H1 (cell line): ENCODE results near the gene TMEM120A. TPM values are rescaled to one million over a fixed set of nuclear protein-coding genes. Genes with fewer than 3 reads are reported as not detected.

ENCODE experiments used
- CTCF ChIA-PET: fragments of 300-600 bp; sonication (Branson Sonifier 250); formaldehyde crosslinking; loops from one replicate; lab custom pipeline; 2021; ENCODE audit not compliant: partially characterized antibody; lab: Charles Lee
- POLR2A ChIA-PET: fragments of 300-600 bp; sonication (Branson Sonifier 250); formaldehyde crosslinking; loops from one replicate; lab custom pipeline; 2021; ENCODE audit warnings: inconsistent platforms; ENCODE audit not compliant: partially characterized antibody; lab: Charles Lee
- DNase-seq, 2 experiments: peaks; one replicate each; pipeline versions ENCODE4 v3.0.0 to v3.0.0-alpha.2; 2010 to 2022; ENCODE audit warnings: low spot score in 2 of 2, low read depth in 1 of 2, mixed read lengths in 1 of 2
- FAIRE-seq: peaks from 2 replicates; lab custom pipeline; 2011; peaks lifted over from hg19 to GRCh38; lab: Jason Lieb, UNC
- H2AFZ ChIP-seq: 2 replicates; pipeline ENCODE4 v1.8.1; 2012; ENCODE audit warnings: low read length, inconsistent platforms
- H2AK5ac ChIP-seq: 2 replicates; pipeline ENCODE4 v1.6.1; 2013; ENCODE audit warnings: low read depth, low read length
- H2BK120ac ChIP-seq: replicated peaks from 2 replicates; pipeline ENCODE3; 2013; ENCODE audit warnings: low read depth, low read length, inconsistent platforms
- H2BK12ac ChIP-seq: 2 replicates; pipeline ENCODE4 v1.6.1; 2013; ENCODE audit warnings: low read depth, low read length
- H2BK15ac ChIP-seq: 2 replicates; pipeline ENCODE4 v1.6.1; 2013; ENCODE audit warnings: low read length
- H2BK20ac ChIP-seq: 2 replicates; pipeline ENCODE4 v1.6.1; 2013; ENCODE audit warnings: low read length
- H2BK5ac ChIP-seq: 2 replicates; pipeline ENCODE4 v1.6.1; 2013; ENCODE audit warnings: low read depth, low read length
- H3K14ac ChIP-seq: 2 replicates; pipeline ENCODE4 v1.6.1; 2013; ENCODE audit warnings: inconsistent platforms; ENCODE audit not compliant: insufficient read length
- H3K18ac ChIP-seq: 2 replicates; pipeline ENCODE4 v1.6.1; 2013; ENCODE audit warnings: low read length; ENCODE audit errors: extremely low read depth
- H3K23ac ChIP-seq: 2 replicates; pipeline ENCODE4 v1.6.1; 2013; ENCODE audit warnings: inconsistent platforms; ENCODE audit not compliant: insufficient read length
- H3K23me2 ChIP-seq: 2 replicates; pipeline ENCODE4 v1.6.1; 2013; ENCODE audit warnings: low read depth, low read length
- H3K27ac ChIP-seq: 2 replicates; pipeline ENCODE4 v1.6.1; 2011; ENCODE audit warnings: low read depth, low read length, inconsistent platforms
- H3K27me3 ChIP-seq, 4 experiments: replicated peaks in 1 of 4; 1 replicate in 1 of 4; 2 replicates in 3 of 4; pipeline versions ENCODE4 v1.6.1 to v1.8.1; 2011 to 2013; ENCODE audit warnings: low read length in 3 of 4, mild to moderate bottlenecking in 3 of 4, inconsistent platforms in 2 of 4, mixed read lengths in 2 of 4, moderate library complexity in 1 of 4; ENCODE audit not compliant: control insufficient read depth in 3 of 4, insufficient read depth in 3 of 4; ENCODE audit errors: extremely low read depth in 1 of 4
- H3K36me3 ChIP-seq, 4 experiments: 2 replicates each; pipeline versions ENCODE4 v1.6.1 to v1.8.1; 2011 to 2013; ENCODE audit warnings: mild to moderate bottlenecking in 4 of 4, low read length in 3 of 4, moderate library complexity in 2 of 4, control low read depth in 1 of 4, inconsistent platforms in 1 of 4; ENCODE audit not compliant: insufficient read depth in 4 of 4, control insufficient read depth in 2 of 4
- H3K4ac ChIP-seq: replicated peaks from 2 replicates; pipeline ENCODE3; 2013; ENCODE audit warnings: low read length, low read depth, mixed read lengths, inconsistent platforms; ENCODE audit not compliant: insufficient read length
- H3K4me1 ChIP-seq, 4 experiments: replicated peaks in 1 of 4; 1 replicate in 1 of 4; 2 replicates in 3 of 4; pipeline versions ENCODE4 v1.6.1 to v1.8.1; 2011 to 2013; ENCODE audit warnings: low read length in 3 of 4, inconsistent platforms in 2 of 4, mixed read lengths in 1 of 4; ENCODE audit not compliant: insufficient read depth in 4 of 4, control insufficient read depth in 3 of 4
- H3K4me2 ChIP-seq, 2 experiments: 2 replicates each; pipeline versions ENCODE4 v1.6.1 to v1.8.1; 2011 to 2013; ENCODE audit warnings: low read depth in 2 of 2, low read length in 2 of 2, control low read depth in 1 of 2, inconsistent platforms in 1 of 2, mild to moderate bottlenecking in 1 of 2; ENCODE audit not compliant: insufficient read depth in 1 of 2
- H3K4me3 ChIP-seq, 4 experiments: fragments of 200-600, 300-600 bp in 1 of 4; sonication (generic), shearing (Covaris generic), sonication (Bioruptor Twin) in 1 of 4; 2 replicates each; pipeline versions ENCODE4 v1.5.1 to v1.8.1; 2011 to 2016; ENCODE audit warnings: low read length in 4 of 4, low read depth in 3 of 4, control low read depth in 2 of 4, inconsistent platforms in 2 of 4, mild to moderate bottlenecking in 2 of 4, mixed read lengths in 1 of 4, moderate library complexity in 1 of 4; ENCODE audit not compliant: insufficient read depth in 2 of 4; ENCODE audit errors: extremely low read depth in 1 of 4
- H3K56ac ChIP-seq: replicated peaks from 2 replicates; pipeline ENCODE3; 2013; ENCODE audit warnings: low read depth, mild to moderate bottlenecking, mixed read lengths, low read length, inconsistent platforms; ENCODE audit not compliant: insufficient read length
- H3K79me1 ChIP-seq: 2 replicates; pipeline ENCODE4 v1.6.1; 2013; ENCODE audit warnings: low read depth, low read length, control low read depth
- H3K79me2 ChIP-seq, 2 experiments: 2 replicates each; pipeline versions ENCODE4 v1.6.1 to v1.8.1; 2012 to 2013; ENCODE audit warnings: low read length in 2 of 2, mild to moderate bottlenecking in 2 of 2, inconsistent platforms in 1 of 2; ENCODE audit not compliant: insufficient read depth in 2 of 2, control insufficient read depth in 1 of 2
- H3K9ac ChIP-seq, 4 experiments: replicated peaks in 1 of 4; 1 replicate in 1 of 4; 2 replicates in 3 of 4; pipeline versions ENCODE4 v1.6.1 to v1.8.1; 2011 to 2013; ENCODE audit warnings: low read depth in 3 of 4, low read length in 3 of 4, control low read depth in 2 of 4, mild to moderate bottlenecking in 2 of 4, moderate library complexity in 2 of 4, inconsistent platforms in 1 of 4; ENCODE audit errors: extremely low read depth in 1 of 4
- H3K9me3 ChIP-seq, 2 experiments: 2 replicates each; pipeline versions ENCODE4 v1.6.1 to v1.8.1; 2012 to 2013; ENCODE audit warnings: mild to moderate bottlenecking in 2 of 2, moderate library complexity in 2 of 2, control low read depth in 1 of 2, inconsistent platforms in 1 of 2, low read depth in 1 of 2, low read length in 1 of 2, mixed read lengths in 1 of 2; ENCODE audit not compliant: insufficient read depth in 2 of 2
- H4K20me1 ChIP-seq, 2 experiments: replicated peaks in 1 of 2; 2 replicates each; pipeline versions ENCODE3 to v1.8.1; 2011 to 2013; ENCODE audit warnings: inconsistent platforms in 2 of 2, low read length in 2 of 2, mild to moderate bottlenecking in 1 of 2; ENCODE audit not compliant: insufficient read depth in 2 of 2, control insufficient read depth in 1 of 2
- H4K5ac ChIP-seq: 2 replicates; pipeline ENCODE4 v1.6.1; 2013; ENCODE audit warnings: low read length, low read depth, mixed read lengths, inconsistent platforms; ENCODE audit not compliant: insufficient read length
- H4K8ac ChIP-seq: 2 replicates; pipeline ENCODE4 v1.8.0; 2013; ENCODE audit warnings: mild to moderate bottlenecking, moderate library complexity, low read length, inconsistent platforms; ENCODE audit not compliant: insufficient read depth; ENCODE audit errors: extremely low read depth
- H4K91ac ChIP-seq: replicated peaks from 2 replicates; pipeline ENCODE3; 2013; ENCODE audit warnings: low read length, mixed read lengths, inconsistent platforms; ENCODE audit not compliant: insufficient read length
- BRCA1 ChIP-seq: IDR thresholded peaks from 2 replicates; pipeline ENCODE4 v1.6.1; 2012; ENCODE audit warnings: low read depth, low read length, improper control_type of control experiment
- CEBPB ChIP-seq: IDR thresholded peaks from 2 replicates; pipeline ENCODE4 v1.6.1; 2012; ENCODE audit warnings: low read depth, low read length
- CREB1 ChIP-seq: IDR thresholded peaks from 2 replicates; pipeline ENCODE4 v1.6.1; 2012; ENCODE audit warnings: inconsistent platforms
- KDM4A ChIP-seq: IDR thresholded peaks from one replicate; pipeline ENCODE4 v1.7.1; 2012; ENCODE audit warnings: low read depth, mild to moderate bottlenecking, moderate library complexity, low read length, inconsistent platforms; ENCODE audit not compliant: severe bottlenecking
- NRF1 ChIP-seq: IDR thresholded peaks from 2 replicates; pipeline ENCODE4 v1.6.1; 2011; ENCODE audit warnings: mild to moderate bottlenecking, low read depth, low read length, improper control_type of control experiment
- POLR2A ChIP-seq, 2 experiments: IDR thresholded peaks; 1 replicate in 1 of 2; 2 replicates in 1 of 2; pipeline ENCODE4 v1.6.1; 2011; ENCODE audit warnings: low read depth in 2 of 2, low read length in 2 of 2, mild to moderate bottlenecking in 2 of 2; ENCODE audit errors: control extremely low read depth in 1 of 2
- SAP30 ChIP-seq: fragments of 300-600 bp; sonication (generic); IDR thresholded peaks from 2 replicates; pipeline ENCODE4 v1.7.1; 2012; ENCODE audit warnings: low read length, moderate library complexity, mild to moderate bottlenecking, inconsistent platforms; ENCODE audit not compliant: insufficient read depth, insufficient replicate concordance
- SIN3A ChIP-seq, 2 experiments: IDR thresholded peaks in 1 of 2; conservative IDR thresholded peaks in 1 of 2; 2 replicates each; pipeline ENCODE4 v1.6.1; 2011 to 2012; ENCODE audit warnings: low read length in 2 of 2, improper control_type of control experiment in 1 of 2, low read depth in 1 of 2, mild to moderate bottlenecking in 1 of 2
- SP2 ChIP-seq: IDR thresholded peaks from 2 replicates; pipeline ENCODE4 v1.6.1; 2012; ENCODE audit warnings: mild to moderate bottlenecking, low read length, inconsistent platforms
- SUZ12 ChIP-seq: fragments of 200-600 bp; sonication (generic); IDR thresholded peaks from 2 replicates; pipeline ENCODE4 v1.6.1; 2012; ENCODE audit warnings: mild to moderate bottlenecking, inconsistent platforms, low read length, moderate library complexity, mixed read lengths
- WGBS, 2 experiments: shearing (Covaris generic) in 1 of 2; methylation state at CpG; one replicate each; pipeline versions ENCODE4 v1.1.6 to v1.1.7; 2013 to 2015; ENCODE audit warnings: low lambda C conversion rate in 2 of 2, mixed read lengths in 2 of 2, inconsistent platforms in 1 of 2, low coverage in 1 of 2, missing lambda C conversion rate in 1 of 2; ENCODE audit not compliant: insufficient replicate concordance in 2 of 2, insufficient coverage in 1 of 2, insufficient read length in 1 of 2; ENCODE audit errors: extremely low coverage in 1 of 2, missing lambda C conversion rate in 1 of 2; 5-methylcytosine and 5-hydroxymethylcytosine counted together
- polyA plus RNA-seq, 7 experiments: library from polyadenylated mRNA; depleted of rRNA in 3 of 7; stranded (reverse) in 5 of 7; unstranded in 2 of 7; fragments of >200 nt in 5 of 7; fragments of 200-250 nt in 2 of 7; gene quantifications; 1 replicate in 5 of 7; 2 replicates in 1 of 7; 4 replicates in 1 of 7; pipeline versions ENCODE4 v1.2.1 to v1.2.3, GENCODE V29; 2011 to 2013; ENCODE audit warnings: missing spikeins in 2 of 7, mixed read lengths in 2 of 7
- total RNA-seq: library from RNA; stranded (reverse); fragmentation: NEBNext Ultra II Directional; extraction: Animal tissue kit (Norgen Biotek cat#: 25700); gene quantifications from 2 replicates; pipeline ENCODE4 v1.2.1, GENCODE V29; 2021
- TF ChIP-seq, protein P1 (sequence below): IDR thresholded peaks from 2 replicates; pipeline ENCODE4 v1.6.1; 2011; ENCODE audit warnings: low read length, improper control_type of control experiment
- TF ChIP-seq, protein P2 (sequence below): IDR thresholded peaks from 2 replicates; pipeline ENCODE4 v1.6.1; 2012; ENCODE audit warnings: low read length, inconsistent platforms

Gene TMEM120A
- total and polyA plus RNA-seq, 2 of the 8 experiments (the other 6 are each of a cell fraction or from before 2014, with no cell fraction given): 15.6 to 49.9 TPM

DNA sequence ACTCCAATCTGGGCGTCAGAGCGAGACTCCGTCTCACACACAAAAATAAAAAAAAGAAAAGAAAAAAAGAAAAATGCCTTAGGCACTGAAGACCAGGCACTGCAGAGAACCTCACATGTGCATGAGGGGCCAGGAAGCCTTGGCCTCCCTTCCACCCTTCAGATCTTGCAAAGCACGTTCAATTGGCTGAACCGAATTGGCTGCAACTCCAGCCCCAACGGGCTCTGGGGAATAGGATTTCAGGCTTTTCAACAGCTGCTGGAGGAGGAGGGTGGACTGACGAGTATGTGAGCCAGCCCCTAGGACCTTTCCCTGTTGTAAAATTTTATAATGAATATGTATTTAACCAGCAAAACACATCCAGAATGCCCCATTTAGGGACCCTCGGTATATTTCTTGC is 16.7 kb downstream of the TMEM120A start:
- no peak overlapping the region for H3K27ac ChIP-seq
- no peak overlapping the region for H4K5ac ChIP-seq
- H3K4me2 ChIP-seq: no peak overlapping the region
- H3K79me1 ChIP-seq: no peaks in the 10 kb centered on the region
- no peaks in the 10 kb centered on the region for H3K23me2 ChIP-seq
- H3K56ac ChIP-seq: no peak overlapping the region
- no peaks in the 10 kb centered on the region for H3K9me3 ChIP-seq
- H3K14ac ChIP-seq: no peak overlapping the region
- DNase-seq: no peak
- H3K36me3 ChIP-seq: peaks cover 7 to 37% (median 25%) of the 10 kb centered on the region in 4 experiments; a peak in 6 of 8 replicates
- H3K4me3 ChIP-seq: no peak overlapping the region
- no peaks in the 10 kb centered on the region for H3K79me2 ChIP-seq
- no peak overlapping the region for H2AFZ ChIP-seq
- POLR2A ChIA-PET: interaction anchor here (1.2 kb wide), 2 partner anchors 8 to 62 kb away, joined by 4 to 5 read pairs; partner anchors contain the start of gene POR
- no peak overlapping the region for H3K4ac ChIP-seq
- H3K9ac ChIP-seq: no peak overlapping the region
- H4K20me1 ChIP-seq: peaks cover 0 to 7% of the 10 kb centered on the region in 2 experiments
- no peak overlapping the region for H3K18ac ChIP-seq
- no peak for FAIRE-seq
- no peaks in the 10 kb centered on the region for H3K4me1 ChIP-seq
- no peak overlapping the region for H2BK5ac ChIP-seq
- no peak overlapping the region for H3K23ac ChIP-seq
- CTCF ChIA-PET: interaction anchor here (2.7 kb wide), 1 partner anchor 11 kb away, joined by 9 read pairs; no protein-coding TSS in a partner anchor
- H2BK15ac ChIP-seq: no peak overlapping the region
- no peak overlapping the region for H2BK12ac ChIP-seq
- H2BK20ac ChIP-seq: no peak overlapping the region
- no peak overlapping the region for H4K8ac ChIP-seq
- no peak overlapping the region for H4K91ac ChIP-seq
- WGBS, 2 experiments: 92% methylated on average over 8 of the region's 8 CpGs; no CpG with 5 or more reads in 1 of the 2 experiments
- no peaks in the 10 kb centered on the region for H3K27me3 ChIP-seq
- no peak overlapping the region for H2AK5ac ChIP-seq
- no peak overlapping the region for H2BK120ac ChIP-seq
- TF ChIP-seq CREB1: no peak
- TF ChIP-seq SAP30: no peak
- TF ChIP-seq SIN3A (conservative IDR thresholded peaks at IDR 0.05 in 1 of 2, IDR thresholded peaks at IDR 0.05 in 1 of 2; ENCODE audit: low read depth in 1 of 2, low read length in 2 of 2): no peak
- TF ChIP-seq, protein P1, sequence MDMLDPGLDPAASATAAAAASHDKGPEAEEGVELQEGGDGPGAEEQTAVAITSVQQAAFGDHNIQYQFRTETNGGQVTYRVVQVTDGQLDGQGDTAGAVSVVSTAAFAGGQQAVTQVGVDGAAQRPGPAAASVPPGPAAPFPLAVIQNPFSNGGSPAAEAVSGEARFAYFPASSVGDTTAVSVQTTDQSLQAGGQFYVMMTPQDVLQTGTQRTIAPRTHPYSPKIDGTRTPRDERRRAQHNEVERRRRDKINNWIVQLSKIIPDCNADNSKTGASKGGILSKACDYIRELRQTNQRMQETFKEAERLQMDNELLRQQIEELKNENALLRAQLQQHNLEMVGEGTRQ: no peak
- TF ChIP-seq SP2: no peak
- no peak for TF ChIP-seq CEBPB
- no peak for TF ChIP-seq BRCA1
- TF ChIP-seq, protein P2, sequence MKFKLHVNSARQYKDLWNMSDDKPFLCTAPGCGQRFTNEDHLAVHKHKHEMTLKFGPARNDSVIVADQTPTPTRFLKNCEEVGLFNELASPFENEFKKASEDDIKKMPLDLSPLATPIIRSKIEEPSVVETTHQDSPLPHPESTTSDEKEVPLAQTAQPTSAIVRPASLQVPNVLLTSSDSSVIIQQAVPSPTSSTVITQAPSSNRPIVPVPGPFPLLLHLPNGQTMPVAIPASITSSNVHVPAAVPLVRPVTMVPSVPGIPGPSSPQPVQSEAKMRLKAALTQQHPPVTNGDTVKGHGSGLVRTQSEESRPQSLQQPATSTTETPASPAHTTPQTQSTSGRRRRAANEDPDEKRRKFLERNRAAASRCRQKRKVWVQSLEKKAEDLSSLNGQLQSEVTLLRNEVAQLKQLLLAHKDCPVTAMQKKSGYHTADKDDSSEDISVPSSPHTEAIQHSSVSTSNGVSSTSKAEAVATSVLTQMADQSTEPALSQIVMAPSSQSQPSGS: no peak
- no peak for TF ChIP-seq SUZ12
- no peak for TF ChIP-seq NRF1
- no peak for TF ChIP-seq KDM4A
- no peak for TF ChIP-seq POLR2A (IDR thresholded peaks at IDR 0.05; ENCODE audit: control extremely low read depth in 1 of 2, low read depth in 2 of 2, low read length in 2 of 2)
